GM18517 (cell line): Measurements from ENCODE around the gene COX6B2.
"Not testable (repeated sequence)": the region's sequence is repeated elsewhere in the genome, so short reads cannot be mapped to it uniquely, and the experiment has no call there.

ENCODE experiments used
- ATAC-seq: cut with Tn5 transposase; IDR thresholded peaks from one replicate; pipeline ENCODE4 v1.9.1; 2021; ENCODE audit warnings: mild to moderate bottlenecking, moderate library complexity; ENCODE audit not compliant: unreplicated experiment

The COX6B2 gene

GRCh38 chr19:55354698-55355212, at the start of gene COX6B2:
TSS of gene COX6B2 (minus strand) at chr19:55354719. CDS start at chr19:55354521, 198 bp downstream.
- no peak for ATAC-seq

- ATAC-seq, result no peak
These were observed 48.0 kb upstream of the COX6B2 start for GRCh38 chr19:55402509-55402908.

GRCh38 chr19:55401390-55401789, 46.9 kb upstream of the COX6B2 start:
- ATAC-seq, result not testable (repeated sequence)

GRCh38 chr19:55400281-55401087, 46.0 kb upstream of the COX6B2 start:
- no peak for ATAC-seq

GRCh38 chr19:55398200-55398925, 43.8 kb upstream of the COX6B2 start:
- no peak for ATAC-seq

- no peak for ATAC-seq
These were observed 38.6 kb upstream of the COX6B2 start for GRCh38 chr19:55392820-55393761.

GRCh38 chr19:55391702-55392615, 37.4 kb upstream of the COX6B2 start:
- no peak for ATAC-seq

- no peak for ATAC-seq
These were observed 36.7 kb upstream of the COX6B2 start for GRCh38 chr19:55391191-55391670.

GRCh38 chr19:55390461-55390880, 36.0 kb upstream of the COX6B2 start:
- ATAC-seq, result no peak

GRCh38 chr19:55389386-55390317, 35.1 kb upstream of the COX6B2 start:
- ATAC-seq, result no peak

- no peak for ATAC-seq
These were observed 33.4 kb upstream of the COX6B2 start for GRCh38 chr19:55387736-55388497.

GRCh38 chr19:55386493-55386971, 32.0 kb upstream of the COX6B2 start:
- no peak for ATAC-seq

- peak; percentile 79 for ATAC-seq
These were observed 31.4 kb upstream of the COX6B2 start, which contains the start of gene RPL28 for GRCh38 chr19:55385724-55386492. TSS of gene RPL28 (plus strand) at chr19:55385932. CDS start at chr19:55386358, 426 bp downstream.

- ATAC-seq, result peak; percentile 57
These were observed 30.6 kb upstream of the COX6B2 start for GRCh38 chr19:55384920-55385723.

GRCh38 chr19:55384131-55384919, 29.8 kb upstream of the COX6B2 start, which contains the start of gene TMEM238:
TSS of gene TMEM238 (minus strand) at chr19:55384292. CDS start at chr19:55384259, 33 bp downstream.
- ATAC-seq, result no peak
